HEK293 (cell line): ENCODE measurements around the gene ASIP.
A peak's percentile ranks its signal among the peaks of the same experiment; 100 is the strongest.

Experiments
- BCL11B ChIP-seq: fragments of 450-650 bp; formaldehyde crosslinking; IDR thresholded peaks from 2 replicates; pipeline ENCODE4 v1.5.1; 2016; ENCODE audit warnings: low read depth, missing biosample characterization, missing genetic modification characterization
- KLF17 ChIP-seq: fragments of 450-650 bp; formaldehyde crosslinking; IDR thresholded peaks from 2 replicates; pipeline ENCODE4 v1.5.1; 2016; ENCODE audit warnings: missing biosample characterization, missing genetic modification characterization
- MZF1 ChIP-seq: fragments of 450-650 bp; formaldehyde crosslinking; IDR thresholded peaks from 2 replicates; pipeline ENCODE4 v1.5.1; 2017; ENCODE audit warnings: missing biosample characterization, missing genetic modification characterization, borderline replicate concordance
- PRDM4 ChIP-seq: fragments of 450-650 bp; formaldehyde crosslinking; IDR thresholded peaks from 2 replicates; pipeline ENCODE4 v1.5.1; 2017; ENCODE audit warnings: missing biosample characterization, missing genetic modification characterization
- SP7 ChIP-seq: fragments of 450-650 bp; formaldehyde crosslinking; IDR thresholded peaks from 2 replicates; pipeline ENCODE4 v1.5.1; 2016; ENCODE audit warnings: missing biosample characterization, missing genetic modification characterization
- TCF7L2 ChIP-seq: IDR thresholded peaks from 2 replicates; pipeline ENCODE4 v1.6.1; 2011; ENCODE audit warnings: low read depth, mild to moderate bottlenecking, inconsistent platforms, low read length, moderate library complexity, borderline replicate concordance
- TSHZ1 ChIP-seq: fragments of 450-650 bp; formaldehyde crosslinking; IDR thresholded peaks from 2 replicates; pipeline ENCODE4 v1.5.1; 2016; ENCODE audit warnings: missing biosample characterization, missing genetic modification characterization, borderline replicate concordance
- ZBTB10 ChIP-seq: fragments of 450-650 bp; formaldehyde crosslinking; IDR thresholded peaks from 2 replicates; pipeline ENCODE4 v1.5.1; 2016; ENCODE audit warnings: missing biosample characterization, missing genetic modification characterization
- ZBTB44 ChIP-seq: fragments of 450-650 bp; IDR thresholded peaks from 2 replicates; pipeline ENCODE4 v1.5.1; 2018; ENCODE audit warnings: missing biosample characterization, mild to moderate bottlenecking, missing genetic modification characterization
- ZBTB6 ChIP-seq: fragments of 450-650 bp; formaldehyde crosslinking; IDR thresholded peaks from 2 replicates; pipeline ENCODE4 v1.5.1; 2017; ENCODE audit warnings: missing biosample characterization, missing genetic modification characterization
- ZNF398 ChIP-seq: fragments of 450-650 bp; formaldehyde crosslinking; IDR thresholded peaks from 2 replicates; pipeline ENCODE4 v1.5.1; 2017; ENCODE audit warnings: missing biosample characterization, missing genetic modification characterization
- ZNF433 ChIP-seq: fragments of 450-650 bp; formaldehyde crosslinking; IDR thresholded peaks from 2 replicates; pipeline ENCODE4 v1.5.1; 2016; ENCODE audit warnings: missing biosample characterization, missing genetic modification characterization, low read depth
- ZNF501 ChIP-seq: fragments of 450-650 bp; formaldehyde crosslinking; IDR thresholded peaks from 2 replicates; pipeline ENCODE4 v1.5.1; 2016; ENCODE audit warnings: missing biosample characterization, missing genetic modification characterization
- ZNF513 ChIP-seq: fragments of 450-650 bp; IDR thresholded peaks from 2 replicates; pipeline ENCODE4 v1.5.1; 2018; ENCODE audit warnings: missing biosample characterization, missing genetic modification characterization
- ZNF560 ChIP-seq: fragments of 450-650 bp; formaldehyde crosslinking; IDR thresholded peaks from 2 replicates; pipeline ENCODE4 v1.5.1; 2017; ENCODE audit warnings: missing biosample characterization, missing genetic modification characterization, borderline replicate concordance
- ZNF585B ChIP-seq: fragments of 450-650 bp; formaldehyde crosslinking; IDR thresholded peaks from 2 replicates; pipeline ENCODE4 v1.5.1; 2016; ENCODE audit warnings: missing biosample characterization, missing genetic modification characterization
- ZNF768 ChIP-seq: fragments of 450-650 bp; formaldehyde crosslinking; IDR thresholded peaks from 2 replicates; pipeline ENCODE4 v1.5.1; 2018; ENCODE audit warnings: missing biosample characterization, mild to moderate bottlenecking, missing genetic modification characterization
- ZSCAN23 ChIP-seq: fragments of 450-650 bp; formaldehyde crosslinking; IDR thresholded peaks from 2 replicates; pipeline ENCODE4 v1.5.1; 2016; ENCODE audit warnings: missing biosample characterization, missing genetic modification characterization
- ZSCAN5A ChIP-seq: fragments of 450-650 bp; formaldehyde crosslinking; IDR thresholded peaks from 2 replicates; pipeline ENCODE4 v1.5.1; 2016; ENCODE audit warnings: missing biosample characterization, missing genetic modification characterization

Gene ASIP

GRCh38 chr20:34302723-34303533, 61.7 kb downstream of the ASIP start, which contains the start of gene AHCY (continued):
- TF ChIP-seq BCL11B (tag by site-specific recombination) (no peak), ZNF768 (tag by site-specific recombination) (no peak), TSHZ1 (no peak), PRDM4 (tag by site-specific recombination) (no peak), SP7 (peak; percentile 74; the same call in 1 of the 2 replicates), TCF7L2 (no peak), ZSCAN5A (peak; percentile 59), MZF1 (tag by site-specific recombination) (no peak), ZSCAN23 (tag by site-specific recombination) (no peak; the same call in 1 of the 2 replicates), ZNF585B (tag by site-specific recombination) (no peak), ZBTB10 (tag by site-specific recombination) (peak; percentile 86), KLF17 (tag by site-specific recombination) (0 out of 2 replicates have a peak, but pooled peaks have one; percentile 48), ZNF560 (no peak), ZNF501 (tag by site-specific recombination) (peak; percentile 57; the same call in 1 of the 2 replicates), ZNF398 (0 out of 2 replicates have a peak, but pooled peaks have one; percentile 12), ZBTB44 (no peak), ZBTB6 (tag by site-specific recombination) (0 out of 2 replicates have a peak, but pooled peaks have one; percentile 33), ZNF433 (tag by site-specific recombination) (no peak), ZNF513 (no peak)
